HFFc6 (cell line): Measurements from ENCODE around the gene ORC3. TPM values are rescaled to one million over a fixed set of nuclear protein-coding genes. Genes with fewer than 3 reads are reported as not detected.

Source experiments
- DNase-seq: peaks from one replicate; pipeline ENCODE4 v3.0.0-alpha.2; 2018
- H3K27ac Mint-ChIP-seq: 2 replicates; pipeline ENCODE4 v1.8.0; 2020; ENCODE audit warnings: mild to moderate bottlenecking, mixed read lengths
- H3K27me3 Mint-ChIP-seq: 2 replicates; pipeline ENCODE4 v1.8.0; 2021; ENCODE audit warnings: mild to moderate bottlenecking, moderate library complexity, mixed read lengths; ENCODE audit not compliant: insufficient read depth
- H3K36me3 Mint-ChIP-seq: 2 replicates; pipeline ENCODE4 v1.8.0; 2021; ENCODE audit warnings: low read depth, mixed read lengths
- H3K4me1 Mint-ChIP-seq: 2 replicates; pipeline ENCODE4 v1.8.0; 2020; ENCODE audit warnings: low read depth, mixed read lengths
- H3K4me3 Mint-ChIP-seq: 2 replicates; pipeline ENCODE4 v1.8.0; 2020; ENCODE audit warnings: mild to moderate bottlenecking, moderate library complexity, mixed read lengths
- H3K9me3 Mint-ChIP-seq: 2 replicates; pipeline ENCODE4 v1.8.0; 2020; ENCODE audit warnings: mild to moderate bottlenecking, mixed read lengths
- total RNA-seq, 6 experiments: library from RNA; stranded (reverse); fragmentation: NEBNext Ultra II Directional; extraction: Animal tissue kit (Norgen Biotek cat#: 25700); gene quantifications; 2 replicates in 1 of 6; 3 replicates in 5 of 6; pipeline ENCODE4 v1.2.3, GENCODE V29; 2021
- TF ChIP-seq, protein P1 (sequence below): fragments of 200-600 bp; sonication (generic); IDR thresholded peaks from 2 replicates; pipeline ENCODE4 v1.5.0; 2021; ENCODE audit warnings: antibody characterized with exemption, mild to moderate bottlenecking

The ORC3 gene
- total RNA-seq, 6 experiments from 2014 or later = 26.7 to 35.1 (median 29.7) TPM

DNA sequence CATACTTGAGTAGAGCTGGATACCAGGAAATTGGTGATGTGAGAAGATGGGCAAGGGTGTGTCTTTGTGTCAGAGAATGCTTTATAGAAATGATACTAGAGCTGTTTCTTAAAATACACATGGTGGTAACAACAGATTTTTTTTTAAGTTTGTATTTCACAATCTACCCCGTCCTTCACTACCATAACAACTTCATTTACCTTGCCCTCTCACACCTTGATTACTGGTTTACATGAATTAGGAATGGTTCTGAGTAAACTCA, 45.5 kb upstream of the ORC3 start:
- no peak overlapping the region for H3K27ac Mint-ChIP-seq
- H3K27me3 Mint-ChIP-seq = no peaks in the 10 kb centered on the region; the same call in 1 of the 2 replicates
- no peak for DNase-seq
- H3K36me3 Mint-ChIP-seq = peaks cover 57% of the 10 kb centered on the region
- TF ChIP-seq, protein P1, sequence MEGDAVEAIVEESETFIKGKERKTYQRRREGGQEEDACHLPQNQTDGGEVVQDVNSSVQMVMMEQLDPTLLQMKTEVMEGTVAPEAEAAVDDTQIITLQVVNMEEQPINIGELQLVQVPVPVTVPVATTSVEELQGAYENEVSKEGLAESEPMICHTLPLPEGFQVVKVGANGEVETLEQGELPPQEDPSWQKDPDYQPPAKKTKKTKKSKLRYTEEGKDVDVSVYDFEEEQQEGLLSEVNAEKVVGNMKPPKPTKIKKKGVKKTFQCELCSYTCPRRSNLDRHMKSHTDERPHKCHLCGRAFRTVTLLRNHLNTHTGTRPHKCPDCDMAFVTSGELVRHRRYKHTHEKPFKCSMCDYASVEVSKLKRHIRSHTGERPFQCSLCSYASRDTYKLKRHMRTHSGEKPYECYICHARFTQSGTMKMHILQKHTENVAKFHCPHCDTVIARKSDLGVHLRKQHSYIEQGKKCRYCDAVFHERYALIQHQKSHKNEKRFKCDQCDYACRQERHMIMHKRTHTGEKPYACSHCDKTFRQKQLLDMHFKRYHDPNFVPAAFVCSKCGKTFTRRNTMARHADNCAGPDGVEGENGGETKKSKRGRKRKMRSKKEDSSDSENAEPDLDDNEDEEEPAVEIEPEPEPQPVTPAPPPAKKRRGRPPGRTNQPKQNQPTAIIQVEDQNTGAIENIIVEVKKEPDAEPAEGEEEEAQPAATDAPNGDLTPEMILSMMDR = no peak
- H3K9me3 Mint-ChIP-seq = peaks cover 8% of the 10 kb centered on the region; the same call in 1 of the 2 replicates
- no peak overlapping the region for H3K4me3 Mint-ChIP-seq
- H3K4me1 Mint-ChIP-seq = 0 out of 2 replicates have a peak, but pooled peaks cover 5% of the 10 kb centered on the region

DNA sequence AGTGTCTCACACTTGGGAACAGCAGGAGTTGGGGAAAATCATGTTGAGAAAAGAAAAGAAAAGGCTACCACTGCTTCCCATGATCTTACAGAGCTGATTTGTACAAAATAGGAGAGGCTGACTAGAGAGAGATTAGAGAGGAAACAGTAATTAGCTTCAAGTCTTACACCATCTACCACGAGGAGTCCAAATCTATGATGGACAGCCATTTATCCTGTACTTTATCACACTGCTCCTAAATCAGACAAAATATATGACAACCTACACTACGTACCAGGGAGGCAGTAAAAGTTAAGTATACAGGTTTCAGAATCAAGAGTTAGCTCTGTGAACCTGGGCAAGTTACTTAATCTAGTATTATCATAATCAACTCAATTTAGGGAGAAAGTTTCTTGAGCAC, 38.1 kb upstream of the ORC3 start:
- Mint-ChIP-seq H3K4me3 (no peak overlapping the region), H3K9me3 (no peaks in the 10 kb centered on the region), H3K27me3 (no peaks in the 10 kb centered on the region; the same call in 1 of the 2 replicates), H3K27ac (no peak overlapping the region), H3K4me1 (no peaks in the 10 kb centered on the region), H3K36me3 (peaks cover 35% of the 10 kb centered on the region)
- no peak for DNase-seq
- TF ChIP-seq, protein P1 = no peak

DNA sequence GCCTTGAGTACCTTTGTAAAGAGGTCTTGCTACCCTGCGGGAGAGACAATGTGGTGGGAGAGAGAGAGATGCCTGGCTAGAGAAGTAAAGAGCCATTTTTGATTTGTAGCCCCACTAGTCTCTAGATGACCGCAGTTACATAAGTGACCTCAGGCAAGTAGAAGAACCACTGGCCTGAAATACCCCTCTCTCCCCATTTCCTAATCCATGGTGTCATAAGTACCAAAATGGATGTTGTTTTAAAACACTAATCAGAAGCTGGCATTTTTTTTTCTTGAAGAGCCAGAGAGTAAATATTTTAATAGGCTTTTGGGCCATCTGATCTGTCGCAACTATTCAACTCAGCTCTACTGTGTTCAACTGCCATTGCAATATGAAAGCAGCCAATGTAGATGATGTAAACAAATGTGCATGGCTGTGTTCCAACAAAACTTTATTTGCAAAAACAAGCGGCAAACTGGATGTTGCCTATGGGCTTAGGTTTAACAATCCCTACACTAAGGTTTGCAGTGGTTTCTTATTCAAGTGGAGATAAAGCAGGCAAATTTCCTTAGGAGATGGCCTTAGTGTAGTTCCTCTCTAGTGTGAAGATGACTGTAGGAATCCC, 36.7 kb upstream of the ORC3 start:
- H3K27ac Mint-ChIP-seq = no peak overlapping the region
- no peaks in the 10 kb centered on the region for H3K9me3 Mint-ChIP-seq
- DNase-seq = no peak
- peaks cover 4% of the 10 kb centered on the region for H3K4me1 Mint-ChIP-seq
- no peaks in the 10 kb centered on the region; the same call in 1 of the 2 replicates for H3K27me3 Mint-ChIP-seq
- H3K36me3 Mint-ChIP-seq = peaks cover 42% of the 10 kb centered on the region
- no peak overlapping the region for H3K4me3 Mint-ChIP-seq
- TF ChIP-seq, protein P1 = no peak

DNA sequence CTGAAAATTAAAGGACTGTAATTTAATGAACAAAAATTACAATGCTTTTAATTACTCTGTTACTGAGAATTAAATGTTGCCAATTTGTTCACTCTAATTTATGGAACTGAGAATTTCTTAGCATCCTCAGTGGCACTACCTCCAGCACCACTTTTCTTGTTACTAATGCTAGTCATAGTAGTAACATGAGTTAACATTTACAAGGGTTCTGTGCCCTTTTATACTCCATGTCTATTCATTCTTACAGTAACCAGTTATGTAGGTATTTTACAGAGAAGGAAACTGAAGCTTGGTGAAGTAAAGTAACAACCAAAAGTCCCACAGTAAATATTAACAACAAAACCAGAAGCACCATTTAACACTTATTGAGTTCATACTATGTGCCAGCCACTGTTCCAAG, 34.4 kb upstream of the ORC3 start:
- no peaks in the 10 kb centered on the region for H3K9me3 Mint-ChIP-seq
- DNase-seq = no peak
- no peaks in the 10 kb centered on the region for H3K27me3 Mint-ChIP-seq
- TF ChIP-seq, protein P1 = no peak
- H3K27ac Mint-ChIP-seq = no peak overlapping the region
- no peak overlapping the region for H3K4me3 Mint-ChIP-seq
- H3K36me3 Mint-ChIP-seq = peaks cover 40% of the 10 kb centered on the region
- peaks cover 9% of the 10 kb centered on the region for H3K4me1 Mint-ChIP-seq

DNA sequence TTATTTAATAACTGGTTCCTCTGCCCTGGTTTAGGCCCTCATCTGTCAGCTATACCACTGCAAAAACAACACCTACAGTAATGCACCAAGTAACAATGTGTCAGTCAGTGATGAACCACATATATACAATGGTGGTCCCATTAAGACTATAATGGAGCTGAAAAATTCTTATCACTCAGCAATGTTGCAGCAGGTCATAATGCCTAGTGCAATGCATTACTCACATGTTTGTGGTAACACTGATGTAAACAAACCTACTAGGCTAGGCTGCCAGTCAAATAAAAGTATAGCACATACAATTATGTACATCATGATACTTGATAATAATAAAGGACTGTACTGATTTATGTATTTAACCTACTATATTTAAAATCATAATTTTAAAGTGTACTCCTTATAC, 31.5 kb upstream of the ORC3 start:
- Mint-ChIP-seq H3K27ac (no peak overlapping the region), H3K27me3 (no peaks in the 10 kb centered on the region), H3K9me3 (no peaks in the 10 kb centered on the region), H3K36me3 (peaks cover 33% of the 10 kb centered on the region), H3K4me1 (peaks cover 16% of the 10 kb centered on the region), H3K4me3 (no peak overlapping the region)
- DNase-seq = peak; percentile 23
- TF ChIP-seq, protein P1 = no peak

DNA sequence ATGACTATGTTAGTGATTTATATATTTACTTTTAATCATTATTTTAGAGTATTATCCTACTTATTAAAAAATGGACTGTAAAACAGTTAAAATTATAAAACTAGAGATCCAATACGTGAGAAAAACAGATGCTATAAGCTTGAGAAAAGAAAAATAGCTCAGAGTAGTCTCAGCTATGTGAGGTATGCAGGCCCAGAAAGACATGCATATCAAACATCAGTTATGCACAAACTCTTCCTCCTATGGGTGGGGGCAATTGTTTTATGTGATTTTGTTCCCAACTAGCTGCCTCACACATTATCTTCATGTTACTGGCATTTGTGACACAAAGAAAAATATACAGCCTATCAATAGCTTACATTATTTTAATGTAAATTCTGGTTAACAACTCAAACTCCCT, 28.9 kb upstream of the ORC3 start:
- DNase-seq = no peak
- Mint-ChIP-seq H3K4me1 (peaks cover 21% of the 10 kb centered on the region), H3K36me3 (peaks cover 36% of the 10 kb centered on the region), H3K9me3 (no peaks in the 10 kb centered on the region), H3K27me3 (no peaks in the 10 kb centered on the region), H3K4me3 (no peak overlapping the region), H3K27ac (no peak overlapping the region)
- TF ChIP-seq, protein P1 = no peak
